KMS-11 (cell line): ENCODE measurements around the gene HPCAL1.

ENCODE experiments used
- H2AFZ ChIP-seq: fragments of 200-600 bp; sonication (generic); 2 replicates; pipeline ENCODE4 v1.6.1; 2016; ENCODE audit warnings: antibody characterized with exemption, mixed run types, low read depth
- H3K27ac ChIP-seq: fragments of 200-600 bp; sonication (generic); 2 replicates; pipeline ENCODE4 v1.6.1; 2016; ENCODE audit warnings: mild to moderate bottlenecking, mixed run types
- H3K27me3 ChIP-seq: fragments of 200-600 bp; sonication (generic); 2 replicates; pipeline ENCODE4 v1.6.1; 2017; ENCODE audit warnings: mild to moderate bottlenecking, low read depth, mixed run types, moderate library complexity; ENCODE audit not compliant: insufficient read depth
- H3K36me3 ChIP-seq: fragments of 200-600 bp; sonication (generic); 2 replicates; pipeline ENCODE4 v1.6.1; 2017; ENCODE audit warnings: mild to moderate bottlenecking, mixed run types; ENCODE audit not compliant: insufficient read depth
- H3K4me1 ChIP-seq: fragments of 200-600 bp; sonication (generic); 2 replicates; pipeline ENCODE4 v1.6.1; 2016; ENCODE audit warnings: mild to moderate bottlenecking, low read depth, mixed run types; ENCODE audit not compliant: poor library complexity, severe bottlenecking
- H3K4me2 ChIP-seq: fragments of 200-600 bp; sonication (generic); 2 replicates; pipeline ENCODE4 v1.7.0; 2016; ENCODE audit warnings: mild to moderate bottlenecking, mixed run types
- H3K4me3 ChIP-seq: fragments of 200-600 bp; sonication (generic); IDR thresholded peaks from 2 replicates; pipeline ENCODE4 v1.6.1; 2017; ENCODE audit warnings: low read depth, low read length, mixed read lengths; ENCODE audit not compliant: insufficient read depth
- H3K79me2 ChIP-seq: fragments of 200-600 bp; sonication (generic); 2 replicates; pipeline ENCODE4 v1.6.1; 2016; ENCODE audit warnings: low read depth, mixed run types; ENCODE audit not compliant: insufficient read depth
- H3K9ac ChIP-seq: fragments of 200-600 bp; sonication (generic); 2 replicates; pipeline ENCODE4 v1.6.1; 2016; ENCODE audit warnings: mild to moderate bottlenecking, mixed run types
- H4K20me1 ChIP-seq: fragments of 200-600 bp; sonication (generic); 2 replicates; pipeline ENCODE4 v1.6.1; 2016; ENCODE audit warnings: mild to moderate bottlenecking, mixed run types; ENCODE audit not compliant: insufficient read depth
- CTCF ChIP-seq: fragments of 200-600 bp; sonication (generic); conservative IDR thresholded peaks from 2 replicates; pipeline ENCODE4 v1.6.1; 2017; ENCODE audit warnings: low read depth, mild to moderate bottlenecking, antibody characterized with exemption, low read length, moderate library complexity, mixed read lengths

The HPCAL1 gene

GRCh38 chr2:10382354-10383061 lies 79.8 kb downstream of the HPCAL1 start:
- H3K4me3 ChIP-seq, result no peak overlapping the region

GRCh38 chr2:10383960-10384734 lies 81.4 kb downstream of the HPCAL1 start:
- H3K36me3 ChIP-seq, result no peaks in the 10 kb centered on the region
- H4K20me1 ChIP-seq, result no peaks in the 10 kb centered on the region
- no peaks in the 10 kb centered on the region for H3K27me3 ChIP-seq
- no peaks in the 10 kb centered on the region for H3K79me2 ChIP-seq
- no peak overlapping the region for H2AFZ ChIP-seq
- no peak overlapping the region for H3K4me3 ChIP-seq
- no peaks in the 10 kb centered on the region for H3K4me1 ChIP-seq
- H3K4me2 ChIP-seq, result no peak overlapping the region
- no peak overlapping the region for H3K27ac ChIP-seq
- no peak overlapping the region for H3K9ac ChIP-seq
- no peak for TF ChIP-seq CTCF

More at GRCh38 chr2:10382354-10383061, 79.8 kb downstream of the HPCAL1 start:
- Histone ChIP-seq H3K4me2 (no peak overlapping the region), H4K20me1 (no peaks in the 10 kb centered on the region), H3K4me1 (peaks cover 4% of the 10 kb centered on the region), H3K36me3 (no peaks in the 10 kb centered on the region), H2AFZ (no peak overlapping the region), H3K27ac (no peak overlapping the region), H3K9ac (no peak overlapping the region), H3K27me3 (no peaks in the 10 kb centered on the region), H3K79me2 (no peaks in the 10 kb centered on the region)
- no peak for TF ChIP-seq CTCF

GRCh38 chr2:10385501-10385900 lies 82.8 kb downstream of the HPCAL1 start:
- no peaks in the 10 kb centered on the region for H3K4me1 ChIP-seq
- no peak overlapping the region for H3K9ac ChIP-seq
- H3K79me2 ChIP-seq, result no peaks in the 10 kb centered on the region
- TF ChIP-seq CTCF, result no peak
- no peak overlapping the region for H3K27ac ChIP-seq
- no peak overlapping the region for H3K4me2 ChIP-seq
- no peak overlapping the region for H3K4me3 ChIP-seq
- H3K27me3 ChIP-seq, result no peaks in the 10 kb centered on the region
- no peaks in the 10 kb centered on the region for H4K20me1 ChIP-seq
- no peak overlapping the region for H2AFZ ChIP-seq
- no peaks in the 10 kb centered on the region for H3K36me3 ChIP-seq

- Histone ChIP-seq H3K27me3 (no peaks in the 10 kb centered on the region), H3K4me3 (no peak overlapping the region), H3K4me2 (no peak overlapping the region), H3K9ac (no peak overlapping the region), H3K79me2 (no peaks in the 10 kb centered on the region), H3K36me3 (no peaks in the 10 kb centered on the region), H4K20me1 (no peaks in the 10 kb centered on the region), H3K27ac (no peak overlapping the region), H2AFZ (no peak overlapping the region), H3K4me1 (no peaks in the 10 kb centered on the region)
- TF ChIP-seq CTCF, result no peak
These were observed 83.4 kb downstream of the HPCAL1 start for GRCh38 chr2:10385933-10386773.
